ENCODE data around the gene LSG1.
"Not testable (repeated sequence)": the region's sequence is repeated elsewhere in the genome, so short reads cannot be mapped to it uniquely, and the experiment has no call there.

The LSG1 gene

GRCh38 chr3:194610689-194611088 lies 61.3 kb downstream of the LSG1 start:
- TF ChIP-seq, protein P1, sequence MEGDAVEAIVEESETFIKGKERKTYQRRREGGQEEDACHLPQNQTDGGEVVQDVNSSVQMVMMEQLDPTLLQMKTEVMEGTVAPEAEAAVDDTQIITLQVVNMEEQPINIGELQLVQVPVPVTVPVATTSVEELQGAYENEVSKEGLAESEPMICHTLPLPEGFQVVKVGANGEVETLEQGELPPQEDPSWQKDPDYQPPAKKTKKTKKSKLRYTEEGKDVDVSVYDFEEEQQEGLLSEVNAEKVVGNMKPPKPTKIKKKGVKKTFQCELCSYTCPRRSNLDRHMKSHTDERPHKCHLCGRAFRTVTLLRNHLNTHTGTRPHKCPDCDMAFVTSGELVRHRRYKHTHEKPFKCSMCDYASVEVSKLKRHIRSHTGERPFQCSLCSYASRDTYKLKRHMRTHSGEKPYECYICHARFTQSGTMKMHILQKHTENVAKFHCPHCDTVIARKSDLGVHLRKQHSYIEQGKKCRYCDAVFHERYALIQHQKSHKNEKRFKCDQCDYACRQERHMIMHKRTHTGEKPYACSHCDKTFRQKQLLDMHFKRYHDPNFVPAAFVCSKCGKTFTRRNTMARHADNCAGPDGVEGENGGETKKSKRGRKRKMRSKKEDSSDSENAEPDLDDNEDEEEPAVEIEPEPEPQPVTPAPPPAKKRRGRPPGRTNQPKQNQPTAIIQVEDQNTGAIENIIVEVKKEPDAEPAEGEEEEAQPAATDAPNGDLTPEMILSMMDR (IDR thresholded peaks at IDR 0.05; ENCODE audit: low read length, missing control alignments): no peak
- DNase-seq (ENCODE audit: low read depth): no peak
- no peak overlapping the region for H3K4me3 ChIP-seq (replicated peaks; ENCODE audit: low read depth, low read length)

- TF ChIP-seq, protein P1 (IDR thresholded peaks at IDR 0.05; ENCODE audit: low read length, missing control alignments): no peak
- no peak for DNase-seq (ENCODE audit: low read depth)
- H3K4me3 ChIP-seq (replicated peaks; ENCODE audit: low read depth, low read length): no peak overlapping the region
Measured at GRCh38 chr3:194609601-194610000, 62.4 kb downstream of the LSG1 start.

- TF ChIP-seq, protein P1 (IDR thresholded peaks at IDR 0.05; ENCODE audit: low read length, missing control alignments): no peak
- H3K4me3 ChIP-seq (replicated peaks; ENCODE audit: low read depth, low read length): no peak overlapping the region
- no peak for DNase-seq (ENCODE audit: low read depth)
Measured at GRCh38 chr3:194608981-194609380, 63.0 kb downstream of the LSG1 start.

DNA sequence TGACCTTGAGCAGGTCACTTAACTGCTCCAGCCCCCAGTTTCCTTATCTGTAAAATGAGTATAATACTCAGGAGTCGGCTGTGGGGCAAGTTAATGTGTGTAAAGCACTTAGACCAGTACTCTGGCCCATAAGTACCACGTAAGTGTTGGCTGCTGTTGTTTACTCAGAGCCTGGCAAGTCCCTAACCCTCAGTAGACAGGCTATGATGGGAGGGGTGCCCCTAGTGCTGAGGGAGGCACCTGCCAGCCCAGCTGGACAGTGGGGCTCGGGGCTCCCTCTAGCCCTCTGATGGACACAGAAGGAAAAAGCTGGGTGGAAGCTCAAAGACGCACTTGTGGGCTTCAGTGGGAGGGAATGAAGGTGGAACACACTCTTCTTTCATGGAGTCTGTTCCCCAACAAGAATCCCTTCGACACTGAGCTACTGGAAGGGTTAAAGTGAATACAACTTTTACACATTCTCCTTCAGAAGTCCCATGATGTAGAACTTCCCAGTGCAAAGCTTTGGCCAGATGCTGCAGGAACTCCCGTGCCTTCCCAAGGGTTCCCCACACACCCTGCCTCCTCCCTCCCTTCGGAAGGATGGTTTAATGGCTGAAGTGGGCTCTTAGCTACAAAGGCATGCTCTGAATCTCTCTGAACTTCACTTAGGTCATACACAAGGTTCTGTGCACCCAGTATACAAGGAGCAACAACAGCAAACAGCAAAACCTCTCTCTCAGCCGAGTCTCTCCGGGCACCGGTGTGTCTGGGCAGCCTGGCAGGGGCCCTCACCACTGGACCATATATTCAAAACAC lies 64.2 kb downstream of the LSG1 start:
- DNase-seq (ENCODE audit: low read depth): no peak
- H3K4me3 ChIP-seq (replicated peaks; ENCODE audit: low read depth, low read length): no peak overlapping the region
- TF ChIP-seq, protein P1 (IDR thresholded peaks at IDR 0.05; ENCODE audit: low read length, missing control alignments): no peak

DNA sequence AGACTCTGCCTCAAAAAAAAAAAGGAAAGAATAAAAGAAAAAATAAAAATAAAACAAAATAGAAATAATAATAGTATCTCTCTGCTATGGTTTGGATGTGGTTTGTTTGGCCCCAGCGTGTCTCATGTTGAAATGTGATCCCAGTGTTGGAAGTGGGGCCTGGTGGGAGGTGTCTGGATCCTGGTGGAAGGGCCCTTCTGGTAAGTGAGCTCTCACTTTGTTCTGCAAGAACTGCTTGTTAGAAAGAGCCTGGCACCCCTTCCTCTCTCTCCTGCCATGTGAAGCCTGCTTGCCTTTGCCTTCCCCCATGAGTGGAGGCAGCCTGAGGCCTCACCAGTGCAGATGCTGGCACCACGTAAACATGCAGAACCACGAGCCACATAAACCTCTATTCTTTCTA lies 65.0 kb downstream of the LSG1 start:
- TF ChIP-seq, protein P1 (IDR thresholded peaks at IDR 0.05; ENCODE audit: low read length, missing control alignments): no peak
- no peak for DNase-seq (ENCODE audit: low read depth)
- H3K4me3 ChIP-seq (replicated peaks; ENCODE audit: low read depth, low read length): no peak overlapping the region

- no peak for DNase-seq (ENCODE audit: low read depth)
- TF ChIP-seq, protein P1 (IDR thresholded peaks at IDR 0.05; ENCODE audit: low read length, missing control alignments): no peak
Measured at GRCh38 chr3:194606163-194606562, 65.8 kb downstream of the LSG1 start.

GRCh38 chr3:194605314-194605713 lies 66.7 kb downstream of the LSG1 start:
- DNase-seq (ENCODE audit: low read depth); H3K4me3 ChIP-seq (replicated peaks; ENCODE audit: low read depth, low read length): not testable (repeated sequence)

More at GRCh38 chr3:194606163-194606562, 65.8 kb downstream of the LSG1 start:
- no peak overlapping the region for H3K4me3 ChIP-seq (replicated peaks; ENCODE audit: low read depth, low read length)

All from fibroblast of pulmonary artery (primary cell).